Kidney epithelial cell (primary cell): ENCODE measurements around the gene CLSTN1. TPM values are rescaled to one million over a fixed set of nuclear protein-coding genes. Genes with fewer than 3 reads are reported as not detected.
"Not testable (repeated sequence)": the region's sequence is repeated elsewhere in the genome, so short reads cannot be mapped to it uniquely, and the experiment has no call there.

ENCODE experiments used
- DNase-seq: peaks from one replicate; pipeline ENCODE4 v3.0.0-alpha.2; 2010; ENCODE audit warnings: low read depth
- H3K27me3 ChIP-seq: 2 replicates; pipeline ENCODE4 v1.6.0; 2011; ENCODE audit warnings: low read length; ENCODE audit not compliant: control insufficient read depth, insufficient read depth
- H3K36me3 ChIP-seq: 2 replicates; pipeline ENCODE4 v1.5.1; 2011; ENCODE audit warnings: low read length; ENCODE audit not compliant: control insufficient read depth, insufficient read depth
- H3K4me3 ChIP-seq: 2 replicates; pipeline ENCODE4 v1.5.1; 2011; ENCODE audit warnings: low read depth, mild to moderate bottlenecking, control low read depth, low read length
- CTCF ChIP-seq: IDR thresholded peaks from 2 replicates; pipeline ENCODE4 v1.5.1; 2011; ENCODE audit warnings: mild to moderate bottlenecking, moderate library complexity, low read length, control low read depth, inconsistent platforms; ENCODE audit not compliant: insufficient read depth, poor library complexity, severe bottlenecking
- total RNA-seq: library from RNA; depleted of rRNA; stranded (reverse); fragments of >200 nt; gene quantifications from 2 replicates; pipeline ENCODE4 v1.2.3, GENCODE V29; 2015

The CLSTN1 gene
- total RNA-seq, 1 donor from 2014 or later, result 115 TPM

DNA sequence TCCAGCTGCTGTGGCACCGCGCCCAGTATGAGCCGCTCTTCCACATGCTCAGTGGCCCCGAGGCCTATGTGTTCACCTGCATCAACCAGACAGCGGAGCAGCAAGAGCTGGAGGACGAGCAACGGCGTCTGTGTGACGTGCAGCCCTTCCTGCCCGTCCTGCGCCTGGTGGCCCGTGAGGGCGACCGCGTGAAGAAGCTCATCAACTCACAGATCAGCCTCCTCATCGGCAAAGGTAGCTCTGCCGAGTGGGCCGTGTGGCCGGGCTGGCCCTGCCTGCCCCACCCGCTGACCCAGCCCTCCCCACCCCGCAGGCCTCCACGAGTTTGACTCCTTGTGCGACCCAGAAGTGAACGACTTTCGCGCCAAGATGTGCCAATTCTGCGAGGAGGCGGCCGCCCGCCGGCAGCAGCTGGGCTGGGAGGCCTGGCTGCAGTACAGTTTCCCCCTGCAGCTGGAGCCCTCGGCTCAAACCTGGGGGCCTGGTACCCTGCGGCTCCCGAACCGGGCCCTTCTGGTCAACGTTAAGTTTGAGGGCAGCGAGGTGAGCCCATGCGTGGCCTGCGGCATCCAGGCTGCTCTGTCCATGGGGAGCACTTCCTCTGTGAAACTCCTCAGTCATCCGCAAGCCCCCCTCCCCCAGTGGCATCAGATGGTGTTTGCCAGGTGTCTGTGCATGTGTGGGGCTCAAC lies 108.1 kb downstream of the CLSTN1 start:
- H3K27me3 ChIP-seq, result no peaks in the 10 kb centered on the region
- TF ChIP-seq CTCF, result no peak
- H3K4me3 ChIP-seq, result no peak overlapping the region
- H3K36me3 ChIP-seq, result no peaks in the 10 kb centered on the region
- DNase-seq, result no peak

- no peak overlapping the region for H3K4me3 ChIP-seq
- TF ChIP-seq CTCF, result no peak
- H3K36me3 ChIP-seq, result no peaks in the 10 kb centered on the region
- H3K27me3 ChIP-seq, result no peaks in the 10 kb centered on the region
- DNase-seq, result no peak
Observed at GRCh38 chr1:9714257-9714718, 109.5 kb downstream of the CLSTN1 start.

GRCh38 chr1:9712767-9713166 lies 111.0 kb downstream of the CLSTN1 start:
- H3K36me3 ChIP-seq, H3K27me3 ChIP-seq, H3K4me3 ChIP-seq, DNase-seq: not testable (repeated sequence)

DNA sequence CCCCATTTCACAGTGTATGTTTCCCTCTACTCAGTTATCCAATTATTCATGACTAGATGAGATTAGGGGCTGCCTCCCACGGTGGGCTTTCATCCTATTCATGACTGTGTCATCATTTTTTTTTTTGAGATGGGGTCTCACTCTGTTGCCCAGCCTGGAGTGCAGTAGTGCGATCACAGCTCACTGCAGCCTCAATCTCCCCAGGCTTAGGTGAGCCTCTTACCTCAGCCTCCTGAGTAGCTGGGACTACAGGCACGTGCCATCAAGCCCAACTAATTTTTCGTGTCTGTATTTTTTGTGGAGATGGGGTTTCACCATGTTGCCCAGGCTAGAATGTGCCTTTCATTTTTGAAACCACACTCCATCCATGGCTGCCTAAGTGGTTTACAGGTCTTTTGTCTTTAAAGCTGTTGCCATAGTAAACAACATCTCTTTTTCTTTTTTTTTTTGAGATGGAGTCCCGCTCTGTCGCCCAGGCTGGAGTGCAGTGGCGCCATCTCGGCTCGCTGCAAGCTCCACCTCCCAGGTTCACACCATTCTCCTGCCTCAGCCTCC lies 112.2 kb downstream of the CLSTN1 start:
- Histone ChIP-seq H3K4me3 (no peak overlapping the region), H3K27me3 (no peaks in the 10 kb centered on the region), H3K36me3 (no peaks in the 10 kb centered on the region)
- DNase-seq, result no peak
- TF ChIP-seq CTCF, result no peak

DNA sequence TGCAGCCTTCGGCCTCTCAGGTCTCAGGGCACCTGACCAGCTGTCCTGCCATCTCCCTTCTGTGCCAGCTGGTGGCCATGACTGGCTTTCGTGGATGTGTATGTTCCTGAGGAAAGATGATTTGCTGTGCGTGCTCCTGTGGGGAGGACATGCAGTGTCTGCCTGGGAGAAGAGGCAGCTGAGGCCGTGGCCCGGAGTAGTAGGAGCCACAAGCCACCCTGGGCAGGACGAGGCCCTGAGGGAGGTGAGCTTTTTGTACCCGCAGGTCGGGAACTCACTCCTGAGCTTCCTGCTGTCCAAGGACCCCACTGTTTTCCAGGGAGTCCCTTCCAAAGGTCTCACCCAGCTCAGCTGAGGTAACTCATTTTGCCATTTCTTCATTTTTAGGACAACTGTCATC lies 113.7 kb downstream of the CLSTN1 start:
- no peaks in the 10 kb centered on the region for H3K27me3 ChIP-seq
- DNase-seq, result no peak
- H3K4me3 ChIP-seq, result no peak overlapping the region
- H3K36me3 ChIP-seq, result no peaks in the 10 kb centered on the region
- TF ChIP-seq CTCF, result no peak

GRCh38 chr1:9706178-9706577 lies 117.6 kb downstream of the CLSTN1 start:
- Histone ChIP-seq H3K36me3 (no peaks in the 10 kb centered on the region), H3K4me3 (no peak overlapping the region), H3K27me3 (no peaks in the 10 kb centered on the region)
- DNase-seq, result no peak
- TF ChIP-seq CTCF, result no peak
